NT2/D1 (cell line): ENCODE data around the gene LRRN3.

Experiments used
- DNase-seq: peaks from one replicate; pipeline ENCODE4 v3.0.0-alpha.2; 2011; ENCODE audit warnings: low read depth, low spot score
- H3K27me3 ChIP-seq: 2 replicates; pipeline ENCODE4 v1.6.0; 2011; ENCODE audit warnings: mild to moderate bottlenecking; ENCODE audit not compliant: insufficient read length, insufficient read depth
- H3K36me3 ChIP-seq: 2 replicates; pipeline ENCODE4 v1.6.1; 2011; ENCODE audit warnings: mild to moderate bottlenecking, low read length, mixed read lengths; ENCODE audit not compliant: insufficient read depth, insufficient read length
- H3K4me1 ChIP-seq: 2 replicates; pipeline ENCODE4 v1.5.1; 2011; ENCODE audit not compliant: insufficient read depth, insufficient read length
- H3K4me3 ChIP-seq: 2 replicates; pipeline ENCODE4 v1.5.1; 2011; ENCODE audit warnings: low read depth; ENCODE audit not compliant: insufficient read length
- H3K9ac ChIP-seq: 2 replicates; pipeline ENCODE4 v1.6.0; 2011; ENCODE audit warnings: low read depth; ENCODE audit not compliant: insufficient read length
- H3K9me3 ChIP-seq: 2 replicates; pipeline ENCODE4 v1.5.1; 2011; ENCODE audit warnings: mild to moderate bottlenecking, low read length; ENCODE audit not compliant: insufficient read depth
- SUZ12 ChIP-seq: IDR thresholded peaks from 2 replicates; pipeline ENCODE4 v1.6.1; 2011; ENCODE audit not compliant: insufficient read length, insufficient read depth; ENCODE audit errors: extremely low read depth
- YY1 ChIP-seq: IDR thresholded peaks from 2 replicates; pipeline ENCODE4 v1.6.1; 2011; ENCODE audit not compliant: insufficient read length, insufficient read depth
- ZNF274 ChIP-seq: IDR thresholded peaks from 2 replicates; pipeline ENCODE4 v1.6.1; 2011; ENCODE audit warnings: mild to moderate bottlenecking, low read depth, low read length

The LRRN3 gene

GRCh38 chr7:111129435-111129834, 38.5 kb downstream of the LRRN3 start:
- H3K4me1 ChIP-seq = no peaks in the 10 kb centered on the region
- no peak overlapping the region for H3K9ac ChIP-seq
- no peak for DNase-seq
- H3K4me3 ChIP-seq = no peak overlapping the region
- no peaks in the 10 kb centered on the region for H3K36me3 ChIP-seq
- no peaks in the 10 kb centered on the region for H3K27me3 ChIP-seq
- no peaks in the 10 kb centered on the region for H3K9me3 ChIP-seq
- TF ChIP-seq SUZ12 = no peak
- no peak for TF ChIP-seq ZNF274
- no peak for TF ChIP-seq YY1

- Histone ChIP-seq H3K9ac (no peak overlapping the region), H3K36me3 (no peaks in the 10 kb centered on the region), H3K4me3 (no peak overlapping the region), H3K4me1 (no peaks in the 10 kb centered on the region), H3K9me3 (no peaks in the 10 kb centered on the region), H3K27me3 (no peaks in the 10 kb centered on the region)
- no peak for DNase-seq
- TF ChIP-seq YY1 (no peak), ZNF274 (no peak), SUZ12 (no peak)
These were observed 41.9 kb downstream of the LRRN3 start for GRCh38 chr7:111132833-111133232.

GRCh38 chr7:111137296-111138192, 46.6 kb downstream of the LRRN3 start:
- no peak overlapping the region for H3K4me3 ChIP-seq
- H3K9ac ChIP-seq = no peak overlapping the region
- H3K36me3 ChIP-seq = no peaks in the 10 kb centered on the region
- no peaks in the 10 kb centered on the region for H3K27me3 ChIP-seq
- no peaks in the 10 kb centered on the region for H3K9me3 ChIP-seq
- H3K4me1 ChIP-seq = no peaks in the 10 kb centered on the region
- TF ChIP-seq YY1 (no peak), ZNF274 (no peak), SUZ12 (no peak)
- DNase-seq = no peak

- TF ChIP-seq ZNF274 (no peak), SUZ12 (no peak), YY1 (no peak)
- H3K9ac ChIP-seq = no peak overlapping the region
- H3K4me3 ChIP-seq = no peak overlapping the region
- no peaks in the 10 kb centered on the region for H3K36me3 ChIP-seq
- no peak for DNase-seq
- H3K9me3 ChIP-seq = no peaks in the 10 kb centered on the region
- H3K4me1 ChIP-seq = no peaks in the 10 kb centered on the region
- H3K27me3 ChIP-seq = no peaks in the 10 kb centered on the region
These were observed 47.3 kb downstream of the LRRN3 start for GRCh38 chr7:111138193-111138569.

- Histone ChIP-seq H3K4me1 (no peaks in the 10 kb centered on the region), H3K4me3 (no peak overlapping the region), H3K27me3 (no peaks in the 10 kb centered on the region), H3K9me3 (no peaks in the 10 kb centered on the region), H3K36me3 (no peaks in the 10 kb centered on the region), H3K9ac (no peak overlapping the region)
- no peak for DNase-seq
- TF ChIP-seq SUZ12 = no peak
- no peak for TF ChIP-seq ZNF274
- TF ChIP-seq YY1 = no peak
These were observed 47.7 kb downstream of the LRRN3 start for GRCh38 chr7:111138586-111138985.

- Histone ChIP-seq H3K27me3 (no peaks in the 10 kb centered on the region), H3K9ac (no peak overlapping the region), H3K4me1 (no peaks in the 10 kb centered on the region), H3K36me3 (no peaks in the 10 kb centered on the region), H3K9me3 (no peaks in the 10 kb centered on the region), H3K4me3 (no peak overlapping the region)
- no peak for TF ChIP-seq YY1
- TF ChIP-seq ZNF274 = no peak
- TF ChIP-seq SUZ12 = no peak
- DNase-seq = no peak
These were observed 49.4 kb downstream of the LRRN3 start for GRCh38 chr7:111140091-111140865.

- Histone ChIP-seq H3K4me1 (no peaks in the 10 kb centered on the region), H3K27me3 (no peaks in the 10 kb centered on the region), H3K9ac (no peak overlapping the region), H3K36me3 (no peaks in the 10 kb centered on the region), H3K4me3 (no peak overlapping the region), H3K9me3 (no peaks in the 10 kb centered on the region)
- no peak for DNase-seq
- no peak for TF ChIP-seq YY1
- TF ChIP-seq SUZ12 = no peak
- TF ChIP-seq ZNF274 = no peak
These were observed 54.5 kb downstream of the LRRN3 start for GRCh38 chr7:111145472-111145871.
